ENCODE data around the gene IFNLR1. TPM values are rescaled to one million over a fixed set of nuclear protein-coding genes. Genes with fewer than 3 reads are reported as not detected.

The IFNLR1 gene
- total RNA-seq, 4 donors from 2014 or later = 2.5 to 4.6 (median 3.5) TPM

DNA sequence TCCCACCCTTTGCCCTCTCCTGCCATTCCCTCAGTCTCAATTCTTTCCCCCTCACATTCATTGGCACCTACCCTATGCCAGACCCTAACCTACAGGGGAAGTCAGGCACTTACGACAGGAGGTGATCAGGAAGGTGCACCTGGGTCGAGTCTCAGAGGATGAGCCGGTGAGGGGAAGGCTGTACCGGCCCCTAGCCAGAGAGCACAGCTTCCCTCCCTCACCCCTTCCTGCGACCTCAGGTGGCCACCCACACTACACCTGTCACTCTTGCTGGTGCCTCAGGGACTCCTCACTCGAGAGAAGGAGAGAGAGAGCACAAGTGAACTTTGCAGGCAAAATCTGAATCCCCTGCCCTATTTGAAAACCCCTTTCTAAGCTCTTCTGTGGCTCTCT lies 73.5 kb downstream of the IFNLR1 start:
- H3K27ac ChIP-seq = no peak overlapping the region
- 58 to 67% methylated on average over 2 to 5 of the region's 6 CpGs for WGBS, 2 donors
- H3K9me3 ChIP-seq = no peaks in the 10 kb centered on the region
- no peak overlapping the region for H3K4me3 ChIP-seq
- intact Hi-C loops (cut with DNase I) = no loop called here
- no peak for DNase-seq
- no peak for TF ChIP-seq POLR2A (IDR thresholded peaks at IDR 0.05)
- TF ChIP-seq, protein P1, sequence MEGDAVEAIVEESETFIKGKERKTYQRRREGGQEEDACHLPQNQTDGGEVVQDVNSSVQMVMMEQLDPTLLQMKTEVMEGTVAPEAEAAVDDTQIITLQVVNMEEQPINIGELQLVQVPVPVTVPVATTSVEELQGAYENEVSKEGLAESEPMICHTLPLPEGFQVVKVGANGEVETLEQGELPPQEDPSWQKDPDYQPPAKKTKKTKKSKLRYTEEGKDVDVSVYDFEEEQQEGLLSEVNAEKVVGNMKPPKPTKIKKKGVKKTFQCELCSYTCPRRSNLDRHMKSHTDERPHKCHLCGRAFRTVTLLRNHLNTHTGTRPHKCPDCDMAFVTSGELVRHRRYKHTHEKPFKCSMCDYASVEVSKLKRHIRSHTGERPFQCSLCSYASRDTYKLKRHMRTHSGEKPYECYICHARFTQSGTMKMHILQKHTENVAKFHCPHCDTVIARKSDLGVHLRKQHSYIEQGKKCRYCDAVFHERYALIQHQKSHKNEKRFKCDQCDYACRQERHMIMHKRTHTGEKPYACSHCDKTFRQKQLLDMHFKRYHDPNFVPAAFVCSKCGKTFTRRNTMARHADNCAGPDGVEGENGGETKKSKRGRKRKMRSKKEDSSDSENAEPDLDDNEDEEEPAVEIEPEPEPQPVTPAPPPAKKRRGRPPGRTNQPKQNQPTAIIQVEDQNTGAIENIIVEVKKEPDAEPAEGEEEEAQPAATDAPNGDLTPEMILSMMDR (IDR thresholded peaks at IDR 0.05) = no peak
- H3K4me1 ChIP-seq = peaks cover 10 to 62% (median 38%) of the 10 kb centered on the region in 3 donors
- H3K36me3 ChIP-seq = no peaks in the 10 kb centered on the region
- peaks cover 0 to 19% (median 0%) of the 10 kb centered on the region in 4 donors for H3K27me3 ChIP-seq

DNA sequence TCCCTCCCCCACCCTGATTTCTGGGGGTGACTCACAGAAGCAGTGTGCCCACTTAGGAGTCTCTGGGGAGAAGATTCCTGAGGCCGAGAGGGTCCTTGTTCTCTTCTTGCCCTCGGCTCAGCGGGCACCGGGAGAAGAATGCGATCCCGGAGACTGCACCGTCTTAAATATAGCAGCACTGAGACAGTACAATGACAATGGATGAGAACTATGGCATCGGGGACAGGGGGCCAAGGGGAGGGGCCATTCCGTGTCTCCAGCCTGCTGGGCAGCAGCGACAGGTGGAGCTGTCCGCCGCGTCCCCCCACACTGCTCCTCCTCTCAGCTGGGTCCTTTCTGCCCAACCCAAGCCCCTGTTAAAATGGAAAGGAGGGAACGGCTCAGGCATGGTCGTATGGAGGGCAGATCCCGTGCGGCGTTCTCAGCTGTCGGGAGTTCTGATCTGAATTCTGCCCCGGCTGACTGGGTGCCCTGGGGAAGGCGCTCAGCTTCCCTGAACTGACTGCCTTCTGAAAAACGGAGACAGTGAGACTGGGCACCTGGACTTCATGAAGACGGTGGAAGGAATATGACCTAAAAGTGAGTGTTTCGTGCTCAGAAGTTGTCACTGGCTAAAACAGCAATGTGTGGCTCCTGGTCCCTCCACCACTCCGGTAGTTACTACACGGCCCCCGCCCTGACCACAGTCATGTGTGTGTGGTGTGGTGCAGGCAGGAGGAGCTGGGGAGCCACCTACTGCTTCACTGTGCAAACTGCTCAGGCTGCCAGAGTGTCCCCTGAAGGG lies 74.9 kb downstream of the IFNLR1 start, which contains the start of gene MYOM3:
Gene MYOM3 (minus strand): TSS at position 140 of the 784 bp plus-strand sequence. CDS start 3,499 bp downstream, outside the sequence.
- peak within 1 kb of the TSS in 3 of 4 donors; percentile 5 to 28 (median 18) for H3K4me3 ChIP-seq
- TF ChIP-seq, protein P1 (IDR thresholded peaks at IDR 0.05) = peak in 5 of 6 experiments; percentile 17 to 56 (median 40)
- TF ChIP-seq POLR2A (IDR thresholded peaks at IDR 0.05) = no peak
- DNase-seq = no peak
- intact Hi-C loops (cut with DNase I) = no loop called here
- WGBS, 2 donors = 19 to 43% methylated on average over 5 to 12 of the region's 27 CpGs
- peak within 1 kb of the TSS; percentile 35 to 79 (median 52) for H3K27ac ChIP-seq
- H3K9me3 ChIP-seq = no peaks in the 10 kb centered on the region
- peaks cover 12 to 60% (median 37%) of the 10 kb centered on the region in 3 donors for H3K4me1 ChIP-seq
- peaks cover 0 to 19% (median 0%) of the 10 kb centered on the region in 4 donors for H3K27me3 ChIP-seq
- no peaks in the 10 kb centered on the region for H3K36me3 ChIP-seq

DNA sequence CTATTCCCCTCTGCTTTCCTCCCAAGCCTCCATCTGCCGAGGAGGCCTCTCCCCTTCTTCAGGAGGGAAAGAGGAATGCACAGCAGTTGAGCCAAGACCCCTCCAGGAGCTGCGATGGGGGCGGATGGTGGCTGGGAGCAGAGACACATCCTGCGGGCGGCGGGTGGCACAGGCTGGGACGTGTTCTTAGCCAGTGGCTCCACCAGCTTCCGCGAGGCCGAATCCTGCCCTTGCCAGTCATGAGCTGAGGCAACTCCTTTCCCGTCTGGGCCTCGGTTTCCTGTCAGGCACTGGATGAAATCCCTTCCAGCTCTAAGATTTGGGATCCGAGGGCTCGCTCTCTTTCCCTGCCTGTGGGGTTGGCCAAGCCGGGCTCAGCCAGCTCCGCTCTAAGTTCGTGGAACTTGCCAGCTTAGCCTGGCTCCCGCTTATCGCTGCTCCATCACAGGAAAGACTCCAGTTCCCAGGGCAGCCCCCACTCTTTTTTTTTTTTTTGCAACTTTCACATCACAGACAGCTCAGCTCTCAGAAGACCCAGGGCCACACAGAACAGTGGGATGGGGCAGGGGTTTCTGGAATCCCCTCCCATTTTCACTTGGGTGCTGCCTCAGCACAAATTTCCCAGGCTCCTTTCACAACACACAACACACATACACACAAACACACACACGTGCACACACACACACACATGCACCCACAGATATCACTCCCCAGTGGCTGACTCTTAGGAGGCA lies 75.7 kb downstream of the IFNLR1 start:
- Histone ChIP-seq H3K36me3 (no peaks in the 10 kb centered on the region), H3K9me3 (no peaks in the 10 kb centered on the region), H3K4me1 (peaks cover 12 to 54% (median 34%) of the 10 kb centered on the region in 3 donors), H3K27ac (peak overlapping the region; percentile 35 to 79 (median 52)), H3K4me3 (no peak overlapping the region), H3K27me3 (peaks cover 0 to 13% (median 0%) of the 10 kb centered on the region in 4 donors)
- WGBS, 2 donors = 20 to 65% methylated on average over 13 to 20 of the region's 20 CpGs
- no peak for DNase-seq
- intact Hi-C loops (cut with DNase I) = no loop called here
- no peak for TF ChIP-seq POLR2A (IDR thresholded peaks at IDR 0.05)
- TF ChIP-seq, protein P1 (IDR thresholded peaks at IDR 0.05) = no peak

DNA sequence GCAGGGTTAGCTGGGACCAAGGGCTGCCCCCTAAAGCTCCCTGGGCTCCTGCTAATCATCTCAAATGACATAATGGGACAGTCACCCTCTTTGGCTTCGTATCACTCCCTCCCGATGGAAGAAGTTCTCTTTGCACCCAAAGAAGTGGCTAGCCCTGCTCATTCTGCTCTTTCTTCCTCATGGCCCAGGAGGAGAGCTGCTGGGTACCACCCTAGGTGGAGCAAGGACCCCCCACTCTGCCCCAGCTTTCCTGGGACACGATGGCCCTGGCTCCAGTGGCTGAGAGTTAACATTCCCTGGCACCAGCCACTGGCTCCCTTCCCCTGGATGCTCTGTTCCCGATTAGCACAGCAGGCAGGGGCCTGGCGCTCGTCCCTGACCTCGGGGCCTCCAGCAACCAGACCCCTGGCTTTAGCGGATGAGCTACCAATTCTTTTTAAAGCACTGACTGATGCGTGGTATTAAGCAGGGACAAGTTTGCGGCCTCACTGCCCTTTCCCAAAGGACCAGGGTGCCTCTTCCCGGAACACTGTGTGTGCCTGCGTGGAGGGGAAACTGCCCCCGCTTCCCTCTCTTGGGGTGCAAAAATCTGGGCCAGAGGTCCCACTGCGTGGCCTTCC lies 76.3 kb downstream of the IFNLR1 start:
- Histone ChIP-seq H3K27me3 (peaks cover 0 to 9% (median 0%) of the 10 kb centered on the region in 4 donors), H3K4me1 (peaks cover 12 to 54% (median 34%) of the 10 kb centered on the region in 3 donors), H3K27ac (peak overlapping the region; percentile 35 to 79 (median 52)), H3K36me3 (no peaks in the 10 kb centered on the region), H3K9me3 (no peaks in the 10 kb centered on the region), H3K4me3 (no peak overlapping the region)
- WGBS, 2 donors = 31 to 43% methylated on average over 3 to 12 of the region's 14 CpGs
- intact Hi-C loops (cut with DNase I) = no loop called here
- no peak for DNase-seq
- no peak for TF ChIP-seq POLR2A (IDR thresholded peaks at IDR 0.05)
- TF ChIP-seq, protein P1 (IDR thresholded peaks at IDR 0.05) = no peak

Measured in esophagus squamous epithelium (tissue), 5 donors.